ENCODE results near the gene STXBP1.

Gene STXBP1

GRCh38 chr9:127629468-127630081 lies 17.5 kb downstream of the STXBP1 start:
- Histone ChIP-seq H3K4me1 (ENCODE audit: control insufficient read depth in 1 of 2, insufficient read depth in 1 of 2, low read depth in 1 of 2, low read length in 1 of 2) (no peaks in the 10 kb centered on the region), H3K9me3 (no peaks in the 10 kb centered on the region), H3K27ac (no peak overlapping the region), H3K36me3 (no peaks in the 10 kb centered on the region), H3K27me3 (peaks cover 16% of the 10 kb centered on the region), H3K4me3 (ENCODE audit: low read depth in 1 of 2, low read length in 1 of 2) (no peak overlapping the region)
- TF ChIP-seq CTCF (IDR thresholded peaks at IDR 0.05): no peak

GRCh38 chr9:127633216-127633862 lies 21.3 kb downstream of the STXBP1 start:
- Histone ChIP-seq H3K4me1 (ENCODE audit: control insufficient read depth in 1 of 2, insufficient read depth in 1 of 2, low read depth in 1 of 2, low read length in 1 of 2) (no peaks in the 10 kb centered on the region), H3K4me3 (ENCODE audit: low read depth in 1 of 2, low read length in 1 of 2) (no peak overlapping the region), H3K9me3 (no peaks in the 10 kb centered on the region), H3K36me3 (no peaks in the 10 kb centered on the region), H3K27me3 (peaks cover 9% of the 10 kb centered on the region), H3K27ac (no peak overlapping the region)
- no peak for TF ChIP-seq CTCF (IDR thresholded peaks at IDR 0.05)

DNA sequence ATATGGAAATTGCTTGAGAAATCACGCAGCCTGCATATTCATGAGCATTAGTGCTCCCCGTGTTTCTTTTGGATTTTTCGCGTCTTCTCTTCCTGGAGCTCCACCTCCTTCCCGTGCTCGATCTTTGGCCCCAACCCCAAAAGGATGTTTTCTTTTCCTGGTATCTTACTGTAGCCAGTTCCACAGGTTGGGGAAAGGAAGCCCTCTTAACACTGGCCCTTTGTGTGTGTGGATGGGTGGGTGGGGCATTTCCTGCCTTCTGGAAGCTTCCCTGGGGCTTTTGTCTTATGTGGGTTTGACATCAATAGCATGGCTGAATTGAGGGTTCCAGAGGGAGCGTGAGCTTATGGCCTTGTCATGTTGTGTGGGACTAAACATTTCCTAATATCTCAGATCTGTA lies 21.9 kb downstream of the STXBP1 start:
- TF ChIP-seq CTCF (IDR thresholded peaks at IDR 0.05): no peak
- Histone ChIP-seq H3K4me3 (ENCODE audit: low read depth in 1 of 2, low read length in 1 of 2) (no peak overlapping the region), H3K27ac (no peak overlapping the region), H3K36me3 (no peaks in the 10 kb centered on the region), H3K4me1 (ENCODE audit: control insufficient read depth in 1 of 2, insufficient read depth in 1 of 2, low read depth in 1 of 2, low read length in 1 of 2) (no peaks in the 10 kb centered on the region), H3K27me3 (peaks cover 7% of the 10 kb centered on the region), H3K9me3 (no peaks in the 10 kb centered on the region)

DNA sequence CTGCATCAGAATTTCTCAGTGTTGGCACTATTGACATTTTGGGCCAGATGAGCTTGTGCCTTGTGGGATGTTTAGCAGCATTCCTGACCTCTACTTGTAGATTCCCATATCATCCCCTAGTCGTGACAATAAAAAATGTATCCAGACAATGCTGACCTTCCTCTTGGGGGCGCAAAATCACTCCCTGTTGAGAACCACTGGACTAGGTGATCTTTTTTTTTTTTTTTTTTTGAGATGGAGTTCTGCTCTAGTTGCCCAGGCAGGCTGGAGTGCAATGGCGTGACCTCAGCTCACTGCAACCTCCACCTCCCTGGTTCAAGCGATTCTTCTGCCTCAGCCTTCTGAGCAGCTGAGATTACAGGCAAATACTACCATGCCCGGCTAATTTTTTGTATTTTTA lies 22.6 kb downstream of the STXBP1 start:
- H3K36me3 ChIP-seq: no peaks in the 10 kb centered on the region
- no peaks in the 10 kb centered on the region for H3K9me3 ChIP-seq
- no peaks in the 10 kb centered on the region for H3K4me1 ChIP-seq (ENCODE audit: control insufficient read depth in 1 of 2, insufficient read depth in 1 of 2, low read depth in 1 of 2, low read length in 1 of 2)
- H3K27me3 ChIP-seq: peaks cover 7% of the 10 kb centered on the region
- H3K4me3 ChIP-seq (ENCODE audit: low read depth in 1 of 2, low read length in 1 of 2): no peak overlapping the region
- no peak for TF ChIP-seq CTCF (IDR thresholded peaks at IDR 0.05)
- no peak overlapping the region for H3K27ac ChIP-seq

GRCh38 chr9:127635201-127635735 lies 23.2 kb downstream of the STXBP1 start:
- Histone ChIP-seq H3K4me3 (ENCODE audit: low read depth in 1 of 2, low read length in 1 of 2) (no peak overlapping the region), H3K27me3 (peaks cover 7% of the 10 kb centered on the region), H3K4me1 (ENCODE audit: control insufficient read depth in 1 of 2, insufficient read depth in 1 of 2, low read depth in 1 of 2, low read length in 1 of 2) (no peaks in the 10 kb centered on the region), H3K27ac (no peak overlapping the region), H3K36me3 (no peaks in the 10 kb centered on the region), H3K9me3 (no peaks in the 10 kb centered on the region)
- no peak for TF ChIP-seq CTCF (IDR thresholded peaks at IDR 0.05)

All from neutrophil (primary cell).